Measurements from ENCODE around the gene RNF157. TPM values are rescaled to one million over a fixed set of nuclear protein-coding genes. Genes with fewer than 3 reads are reported as not detected.
A peak's percentile ranks its signal among the peaks of the same experiment; 100 is the strongest.

Gene RNF157
- total and polyA plus RNA-seq, 2 experiments from 2014 or later = 5.0 to 8.6 TPM

- H3K9me2 ChIP-seq (replicated peaks; ENCODE audit: insufficient read depth) = no peaks in the 10 kb centered on the region
- no peaks in the 10 kb centered on the region for H3K79me2 ChIP-seq
- no peak for TF ChIP-seq CTCF (IDR thresholded peaks at IDR 0.05; ENCODE audit: poor library complexity)
- no peak for TF ChIP-seq EZH2phosphoT487 (IDR thresholded peaks at IDR 0.05; ENCODE audit: low read depth, severe bottlenecking, unreplicated experiment)
- no peak for TF ChIP-seq EZH2 (IDR thresholded peaks at IDR 0.05; ENCODE audit: borderline replicate concordance)
- H3K27ac ChIP-seq = no peak overlapping the region
- no peak overlapping the region for H3K4me3 ChIP-seq
- no peak for DNase-seq (ENCODE audit: low spot score)
- no peaks in the 10 kb centered on the region for H3K36me3 ChIP-seq (replicated peaks; ENCODE audit: insufficient read depth, low read depth)
- H3K27me3 ChIP-seq = no peaks in the 10 kb centered on the region
- 85% methylated on average over 2 of the region's 2 CpGs for WGBS (ENCODE audit: low lambda C conversion rate, missing lambda C conversion rate)
- H3K9me3 ChIP-seq (ENCODE audit: low read depth) = no peaks in the 10 kb centered on the region
- H4K20me1 ChIP-seq (ENCODE audit: insufficient read depth, poor library complexity, severe bottlenecking) = no peaks in the 10 kb centered on the region
- no peak overlapping the region for H2AFZ ChIP-seq
- H3K4me2 ChIP-seq = no peak overlapping the region
- no peaks in the 10 kb centered on the region for H3K4me1 ChIP-seq (ENCODE audit: insufficient read depth)
Measured at GRCh38 chr17:76111956-76112355, 128.3 kb downstream of the RNF157 start.

GRCh38 chr17:76107509-76107908 lies 132.8 kb downstream of the RNF157 start:
- H3K79me2 ChIP-seq = peaks cover 6% of the 10 kb centered on the region
- DNase-seq (ENCODE audit: low spot score) = no peak
- H3K4me1 ChIP-seq (ENCODE audit: insufficient read depth) = peaks cover 20% of the 10 kb centered on the region
- H2AFZ ChIP-seq = no peak overlapping the region
- no peaks in the 10 kb centered on the region for H3K36me3 ChIP-seq (replicated peaks; ENCODE audit: insufficient read depth, low read depth)
- no peaks in the 10 kb centered on the region for H4K20me1 ChIP-seq (ENCODE audit: insufficient read depth, poor library complexity, severe bottlenecking)
- no peaks in the 10 kb centered on the region for H3K27me3 ChIP-seq
- no peak overlapping the region for H3K27ac ChIP-seq
- no peaks in the 10 kb centered on the region for H3K9me2 ChIP-seq (replicated peaks; ENCODE audit: insufficient read depth)
- no peak overlapping the region for H3K4me2 ChIP-seq
- no peak overlapping the region for H3K4me3 ChIP-seq
- TF ChIP-seq CTCF (IDR thresholded peaks at IDR 0.05; ENCODE audit: poor library complexity) (peak; percentile 20), EZH2 (IDR thresholded peaks at IDR 0.05; ENCODE audit: borderline replicate concordance) (no peak)
- WGBS (ENCODE audit: low lambda C conversion rate, missing lambda C conversion rate) = 81% methylated on average over 6 of the region's 6 CpGs
- H3K9me3 ChIP-seq (ENCODE audit: low read depth) = no peaks in the 10 kb centered on the region

GRCh38 chr17:76106703-76107102 lies 133.6 kb downstream of the RNF157 start:
- Histone ChIP-seq H3K4me1 (ENCODE audit: insufficient read depth) (peaks cover 26% of the 10 kb centered on the region), H3K4me3 (no peak overlapping the region), H3K27ac (peak overlapping the region; percentile 12), H3K4me2 (no peak overlapping the region), H3K9me2 (replicated peaks; ENCODE audit: insufficient read depth) (no peaks in the 10 kb centered on the region), H4K20me1 (ENCODE audit: insufficient read depth, poor library complexity, severe bottlenecking) (no peaks in the 10 kb centered on the region), H3K79me2 (peaks cover 14% of the 10 kb centered on the region), H3K36me3 (replicated peaks; ENCODE audit: insufficient read depth, low read depth) (no peaks in the 10 kb centered on the region), H3K9me3 (ENCODE audit: low read depth) (no peaks in the 10 kb centered on the region), H3K27me3 (no peaks in the 10 kb centered on the region), H2AFZ (no peak overlapping the region)
- no peak for DNase-seq (ENCODE audit: low spot score)
- no peak for TF ChIP-seq EZH2phosphoT487 (IDR thresholded peaks at IDR 0.05; ENCODE audit: low read depth, severe bottlenecking, unreplicated experiment)
- no peak for TF ChIP-seq CTCF (IDR thresholded peaks at IDR 0.05; ENCODE audit: poor library complexity)
- TF ChIP-seq EZH2 (IDR thresholded peaks at IDR 0.05; ENCODE audit: borderline replicate concordance) = no peak
- 68% methylated on average over 3 of the region's 3 CpGs for WGBS (ENCODE audit: low lambda C conversion rate, missing lambda C conversion rate)

GRCh38 chr17:76104896-76105231 lies 135.4 kb downstream of the RNF157 start:
- no peak overlapping the region for H3K4me3 ChIP-seq
- no peak overlapping the region for H3K27ac ChIP-seq
- no peaks in the 10 kb centered on the region for H3K36me3 ChIP-seq (replicated peaks; ENCODE audit: insufficient read depth, low read depth)
- H3K27me3 ChIP-seq = no peaks in the 10 kb centered on the region
- no peak overlapping the region for H3K4me2 ChIP-seq
- H4K20me1 ChIP-seq (ENCODE audit: insufficient read depth, poor library complexity, severe bottlenecking) = no peaks in the 10 kb centered on the region
- WGBS (ENCODE audit: low lambda C conversion rate, missing lambda C conversion rate) = 76% methylated on average over 5 of the region's 5 CpGs
- no peak for DNase-seq (ENCODE audit: low spot score)
- H2AFZ ChIP-seq = no peak overlapping the region
- H3K9me2 ChIP-seq (replicated peaks; ENCODE audit: insufficient read depth) = no peaks in the 10 kb centered on the region
- no peaks in the 10 kb centered on the region for H3K9me3 ChIP-seq (ENCODE audit: low read depth)
- H3K4me1 ChIP-seq (ENCODE audit: insufficient read depth) = peaks cover 26% of the 10 kb centered on the region
- H3K79me2 ChIP-seq = peaks cover 18% of the 10 kb centered on the region
- TF ChIP-seq CTCF (IDR thresholded peaks at IDR 0.05; ENCODE audit: poor library complexity) (no peak), EZH2phosphoT487 (IDR thresholded peaks at IDR 0.05; ENCODE audit: low read depth, severe bottlenecking, unreplicated experiment) (no peak), EZH2 (IDR thresholded peaks at IDR 0.05; ENCODE audit: borderline replicate concordance) (no peak)

All from hepatocyte (in vitro differentiated cells).